Femur (tissue), 1 donor: Measurements from ENCODE around the gene MCUB.
"Not testable (repeated sequence)": the region's sequence is repeated elsewhere in the genome, so short reads cannot be mapped to it uniquely, and the experiment has no call there.

Experiments
- DNase-seq: peaks from one replicate; pipeline ENCODE4 v3.0.0-alpha.2; 2017

Gene MCUB

GRCh38 chr4:109579997-109580396 is 20.0 kb downstream of the MCUB start:
- DNase-seq = not testable (repeated sequence)

GRCh38 chr4:109588176-109588575 is 28.1 kb downstream of the MCUB start:
- no peak for DNase-seq

- no peak for DNase-seq
Measured at GRCh38 chr4:109589119-109589518, 29.1 kb downstream of the MCUB start.

- no peak for DNase-seq
Measured at GRCh38 chr4:109589605-109590004, 29.6 kb downstream of the MCUB start.

GRCh38 chr4:109590905-109591304 is 30.9 kb downstream of the MCUB start:
- no peak for DNase-seq

- DNase-seq = no peak
Measured at GRCh38 chr4:109592367-109592766, 32.3 kb downstream of the MCUB start.

- not testable (repeated sequence) for DNase-seq
Measured at GRCh38 chr4:109595123-109595522, 35.1 kb downstream of the MCUB start.

GRCh38 chr4:109596420-109597085 is 36.5 kb downstream of the MCUB start:
- DNase-seq = not testable (repeated sequence)

GRCh38 chr4:109599046-109599652 is 39.1 kb downstream of the MCUB start:
- DNase-seq = no peak

GRCh38 chr4:109600431-109600830 is 40.4 kb downstream of the MCUB start:
- DNase-seq = no peak

- no peak for DNase-seq
Measured at GRCh38 chr4:109601336-109601735, 41.3 kb downstream of the MCUB start.

- no peak for DNase-seq
Measured at GRCh38 chr4:109607976-109608375, 47.9 kb downstream of the MCUB start.

- no peak for DNase-seq
Measured at GRCh38 chr4:109608879-109609278, 48.8 kb downstream of the MCUB start.

- no peak for DNase-seq
Measured at GRCh38 chr4:109609431-109609830, 49.4 kb downstream of the MCUB start.

- no peak for DNase-seq
Measured at GRCh38 chr4:109610489-109610888, 50.4 kb downstream of the MCUB start.

GRCh38 chr4:109611045-109611646 is 51.1 kb downstream of the MCUB start:
- no peak for DNase-seq

GRCh38 chr4:109614015-109614414 is 54.0 kb downstream of the MCUB start:
- no peak for DNase-seq

- DNase-seq = no peak
Measured at GRCh38 chr4:109614466-109614865, 54.4 kb downstream of the MCUB start.

- DNase-seq = no peak
Measured at GRCh38 chr4:109615742-109616141, 55.7 kb downstream of the MCUB start.

- no peak for DNase-seq
Measured at GRCh38 chr4:109616243-109616642, 56.2 kb downstream of the MCUB start.

- DNase-seq = no peak
Measured at GRCh38 chr4:109622626-109623025, 62.6 kb downstream of the MCUB start.

- DNase-seq = no peak
Measured at GRCh38 chr4:109624536-109624935, 64.5 kb downstream of the MCUB start.

GRCh38 chr4:109627361-109627760 is 67.3 kb downstream of the MCUB start:
- no peak for DNase-seq

GRCh38 chr4:109629775-109630174 is 69.7 kb downstream of the MCUB start:
- no peak for DNase-seq
